Measurements from ENCODE around the gene EIF1. TPM values are rescaled to one million over a fixed set of nuclear protein-coding genes. Genes with fewer than 3 reads are reported as not detected.
"Not testable (repeated sequence)": the region's sequence is repeated elsewhere in the genome, so short reads cannot be mapped to it uniquely, and the experiment has no call there.

EIF1 gene
- polyA plus RNA-seq, 1 donor = 784 TPM

DNA sequence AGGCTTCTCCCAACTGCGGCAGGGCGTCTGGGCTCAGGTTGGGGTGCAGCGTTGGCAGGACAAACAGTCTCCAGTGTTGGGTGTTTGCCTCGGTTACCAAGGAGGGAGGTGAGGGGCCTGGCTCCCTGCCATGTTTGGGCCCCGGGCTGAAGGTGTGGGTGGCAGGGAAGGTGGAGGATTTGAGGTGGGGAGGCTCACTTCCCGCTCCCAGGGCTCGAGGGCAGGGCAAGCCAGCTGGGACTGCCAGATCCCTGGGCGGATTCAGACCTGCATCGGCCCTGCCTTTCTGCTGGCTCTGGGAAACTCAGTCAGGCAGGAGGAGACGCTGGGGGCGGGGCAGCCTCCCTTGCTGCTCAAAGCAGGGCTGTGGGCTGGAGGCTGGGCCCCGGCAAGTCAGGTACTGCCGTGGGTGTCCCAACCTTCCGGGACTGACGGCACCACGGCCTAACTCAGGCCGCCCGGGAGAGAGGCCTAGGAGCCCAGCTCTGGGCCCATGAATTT lies 33.0 kb upstream of the EIF1 start:
- no peak for DNase-seq (ENCODE audit: low read depth)

DNA sequence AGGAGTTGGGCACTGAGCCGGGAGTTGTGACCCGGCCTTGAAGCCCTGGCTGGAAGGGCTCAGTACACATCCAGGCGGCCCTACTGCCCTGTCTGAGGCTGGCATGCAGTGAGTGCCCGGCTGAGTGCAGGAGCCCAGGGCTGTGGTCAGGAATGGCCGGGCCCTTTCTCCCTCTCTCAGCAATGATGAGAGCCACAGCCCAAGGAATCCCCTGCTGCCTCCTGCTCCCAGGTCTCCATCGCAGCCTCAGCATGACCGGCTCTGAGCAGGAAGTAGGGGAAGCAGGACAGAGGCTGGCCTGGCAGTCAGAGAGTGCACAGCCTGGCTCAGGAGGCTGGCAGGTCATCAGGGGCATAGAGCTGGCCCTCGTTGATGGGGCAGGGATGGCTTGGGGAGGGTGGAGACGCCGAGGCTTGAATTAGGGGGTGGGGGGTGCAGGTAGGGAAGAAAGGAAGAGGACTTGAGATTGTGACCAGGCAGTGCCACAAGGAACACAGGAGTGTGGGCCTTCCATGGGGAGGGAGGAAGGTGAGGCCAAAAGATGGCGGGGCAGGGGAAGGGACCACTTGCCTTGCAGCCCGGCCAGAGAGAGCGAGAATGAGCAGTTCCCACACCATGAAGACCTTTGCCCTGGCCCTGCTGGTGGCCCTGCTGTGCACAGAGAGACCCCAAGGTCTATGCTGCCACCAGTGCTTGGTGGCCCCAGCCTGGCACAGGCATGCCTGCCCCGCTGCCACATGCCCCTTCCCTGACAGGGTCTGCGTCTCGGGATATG lies 32.2 kb upstream of the EIF1 start:
- DNase-seq (ENCODE audit: low read depth) = no peak

DNA sequence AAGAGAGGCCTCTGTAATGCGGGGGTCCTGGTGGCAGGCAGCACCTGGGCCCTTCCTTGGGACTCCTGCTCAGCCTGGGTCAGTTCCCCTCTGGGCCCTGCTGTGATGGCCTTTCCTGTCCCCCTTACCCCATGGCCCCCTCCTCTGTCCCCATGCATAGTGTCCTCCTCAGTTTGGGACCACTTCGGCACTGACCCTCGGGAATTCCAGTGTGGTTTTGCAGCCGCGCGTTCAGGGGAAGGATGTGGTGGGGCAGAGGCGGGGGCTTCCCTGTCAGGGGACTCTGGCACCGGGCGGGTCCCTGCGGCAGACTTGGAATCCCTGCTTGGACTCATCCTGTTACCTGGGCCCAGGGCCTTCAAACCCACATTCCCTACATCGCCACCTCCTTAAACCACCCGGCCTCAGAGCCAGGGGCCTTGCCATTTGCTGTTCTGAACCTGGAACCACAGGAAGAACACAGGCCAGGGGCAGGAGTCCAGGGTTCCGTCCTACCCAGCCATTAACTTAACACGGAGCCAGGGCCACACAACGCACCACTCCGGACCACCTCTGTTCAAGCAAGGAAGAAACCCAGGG lies 31.4 kb upstream of the EIF1 start:
- no peak for DNase-seq (ENCODE audit: low read depth)

DNA sequence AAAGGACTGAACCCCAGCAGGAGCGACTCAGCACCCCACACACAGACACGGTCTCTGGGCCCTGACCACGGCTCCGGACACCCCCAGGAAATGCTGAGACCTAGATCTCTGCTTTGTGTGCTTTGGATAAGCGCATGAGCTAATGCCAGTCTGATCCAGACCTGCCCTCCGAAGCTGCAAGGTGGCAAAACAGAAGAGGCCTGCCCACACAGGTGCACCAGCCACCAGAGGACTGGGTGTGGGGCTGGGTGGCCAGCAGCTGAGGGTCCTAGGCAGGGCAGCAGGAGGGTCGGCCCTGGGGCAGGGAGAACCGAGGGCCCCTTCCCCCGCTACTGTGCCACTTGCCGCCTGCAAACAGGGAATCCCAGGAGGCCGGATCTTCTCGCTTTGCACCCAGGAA lies 30.7 kb upstream of the EIF1 start:
- DNase-seq (ENCODE audit: low read depth) = no peak

DNA sequence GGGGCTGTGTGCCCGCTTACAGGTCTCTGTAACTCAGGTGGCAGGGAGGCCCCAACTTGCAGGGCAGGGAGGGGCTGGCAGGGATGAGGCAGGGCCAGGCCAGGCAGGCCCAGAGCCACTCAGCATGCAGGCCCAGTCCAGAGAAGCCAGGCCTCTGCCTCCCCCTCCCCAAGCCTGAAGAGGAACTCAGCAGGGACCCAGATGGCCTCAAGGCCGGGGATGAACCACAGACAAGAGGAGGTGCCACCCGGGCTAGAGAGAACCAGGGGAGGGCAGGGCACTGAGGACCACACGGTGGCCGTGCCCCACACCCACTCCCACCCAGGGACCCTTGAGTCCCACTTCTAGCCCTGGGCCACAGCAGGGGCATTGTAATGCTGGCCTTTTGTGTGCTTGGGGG lies 29.8 kb upstream of the EIF1 start:
- no peak for DNase-seq (ENCODE audit: low read depth)

DNA sequence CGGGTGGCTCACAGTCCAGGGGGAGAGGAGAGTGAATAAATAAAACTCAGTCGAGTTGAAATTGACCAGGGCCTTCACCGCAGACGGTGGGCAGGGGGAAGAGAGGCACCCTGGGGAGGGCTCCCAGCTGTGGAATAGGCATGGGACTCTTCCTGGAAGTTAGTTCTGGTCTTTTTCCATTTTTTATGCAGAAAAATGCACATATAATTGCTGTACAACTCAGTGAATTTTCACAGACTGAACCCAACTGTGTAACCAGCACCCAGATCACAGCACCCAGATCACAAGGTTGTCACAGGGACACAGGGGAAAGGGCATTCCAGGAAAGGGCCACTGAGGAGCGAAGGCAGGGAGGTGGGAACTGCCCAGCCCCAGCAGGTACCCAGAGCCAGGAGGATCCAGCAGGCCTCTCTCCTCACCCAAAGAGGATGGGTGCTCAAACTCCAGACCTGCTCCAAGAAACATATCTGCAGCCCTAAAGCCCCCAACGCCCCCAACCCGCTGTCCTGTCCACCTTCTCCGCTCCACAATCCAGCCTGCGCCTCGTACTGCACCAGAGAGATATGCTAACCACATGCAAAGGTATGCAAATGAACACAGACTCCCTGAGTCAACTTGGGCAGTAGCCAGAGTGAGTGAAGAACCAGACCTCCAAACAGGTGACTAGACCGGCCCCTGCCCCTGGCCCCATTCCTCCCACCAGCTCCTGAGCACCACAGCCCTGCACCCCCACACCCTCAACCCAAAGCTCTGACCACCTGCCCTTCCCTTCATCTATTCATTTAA lies 29.1 kb upstream of the EIF1 start:
- DNase-seq (ENCODE audit: low read depth) = no peak

DNA sequence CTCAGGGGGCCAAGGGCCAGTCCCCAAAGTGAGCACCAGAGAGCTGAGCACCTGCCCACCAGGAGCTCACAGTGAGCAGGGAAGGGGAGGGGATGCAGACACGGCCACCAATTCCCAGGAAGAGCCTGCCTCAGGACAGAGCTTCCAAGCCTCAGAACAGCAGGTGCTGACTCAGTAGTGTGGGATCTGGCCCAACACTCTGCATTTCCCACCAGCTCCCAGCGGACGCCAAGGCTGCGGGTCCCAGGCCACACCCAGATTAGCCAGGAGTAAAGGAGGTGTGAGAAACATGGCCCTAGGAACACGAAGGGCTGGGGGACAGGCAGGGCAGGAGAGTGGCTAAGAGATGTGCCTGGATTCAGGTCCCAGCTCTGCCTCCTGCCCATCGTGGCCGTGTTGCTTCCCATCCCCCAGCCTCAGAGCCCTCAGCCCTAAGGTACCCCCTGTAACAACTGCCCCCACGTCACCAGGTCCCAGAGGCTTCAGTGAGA lies 28.4 kb upstream of the EIF1 start:
- no peak for DNase-seq (ENCODE audit: low read depth)

DNA sequence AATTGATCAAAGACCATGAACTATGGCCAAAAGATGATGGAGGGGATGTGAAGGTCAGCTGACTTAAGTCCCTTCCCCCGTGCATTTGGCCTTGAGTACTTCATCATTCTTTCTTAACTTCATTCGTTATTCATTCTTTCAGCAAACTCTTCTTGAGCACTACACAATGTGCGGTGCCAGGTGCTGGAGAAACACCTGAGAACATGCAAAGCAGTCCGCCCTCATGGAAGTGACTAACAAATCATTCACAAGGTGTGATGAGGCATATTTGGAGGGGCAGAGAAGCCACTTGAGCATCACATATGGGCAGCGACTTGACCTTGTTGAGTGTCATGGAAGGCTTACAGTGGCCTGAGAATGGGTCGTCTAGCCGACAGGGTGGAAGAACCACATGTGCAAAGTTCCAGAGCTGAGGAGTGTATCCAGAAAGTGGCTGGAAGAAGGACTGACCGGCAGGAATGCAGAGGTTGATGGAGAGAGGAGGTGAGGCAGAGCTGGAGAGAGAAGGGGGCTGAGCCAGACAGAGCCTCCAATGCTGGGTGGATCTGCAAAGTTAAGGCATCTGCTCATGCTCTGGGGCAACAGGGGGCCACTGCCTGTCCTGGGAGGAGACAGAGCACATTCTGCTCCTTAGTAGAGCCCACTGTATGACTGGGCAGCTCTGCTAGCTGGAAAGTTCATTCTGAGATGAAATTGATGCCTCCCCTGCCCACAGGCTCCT lies 25.1 kb upstream of the EIF1 start:
- no peak for DNase-seq (ENCODE audit: low read depth)

DNA sequence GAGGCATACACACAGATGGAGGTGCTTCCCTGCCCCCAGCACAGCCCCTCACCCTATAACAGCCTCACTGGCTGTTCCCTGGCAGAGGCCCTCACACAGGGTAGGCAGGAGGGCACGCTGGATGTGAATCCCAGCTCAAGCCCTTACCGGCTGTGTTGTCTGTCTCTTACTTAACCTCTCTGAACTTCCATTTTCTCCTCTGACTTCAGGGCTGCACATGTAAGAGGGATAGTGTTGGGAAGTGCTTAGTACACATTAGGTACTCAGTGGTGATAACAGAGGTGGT lies 24.6 kb upstream of the EIF1 start:
- no peak for DNase-seq (ENCODE audit: low read depth)

DNA sequence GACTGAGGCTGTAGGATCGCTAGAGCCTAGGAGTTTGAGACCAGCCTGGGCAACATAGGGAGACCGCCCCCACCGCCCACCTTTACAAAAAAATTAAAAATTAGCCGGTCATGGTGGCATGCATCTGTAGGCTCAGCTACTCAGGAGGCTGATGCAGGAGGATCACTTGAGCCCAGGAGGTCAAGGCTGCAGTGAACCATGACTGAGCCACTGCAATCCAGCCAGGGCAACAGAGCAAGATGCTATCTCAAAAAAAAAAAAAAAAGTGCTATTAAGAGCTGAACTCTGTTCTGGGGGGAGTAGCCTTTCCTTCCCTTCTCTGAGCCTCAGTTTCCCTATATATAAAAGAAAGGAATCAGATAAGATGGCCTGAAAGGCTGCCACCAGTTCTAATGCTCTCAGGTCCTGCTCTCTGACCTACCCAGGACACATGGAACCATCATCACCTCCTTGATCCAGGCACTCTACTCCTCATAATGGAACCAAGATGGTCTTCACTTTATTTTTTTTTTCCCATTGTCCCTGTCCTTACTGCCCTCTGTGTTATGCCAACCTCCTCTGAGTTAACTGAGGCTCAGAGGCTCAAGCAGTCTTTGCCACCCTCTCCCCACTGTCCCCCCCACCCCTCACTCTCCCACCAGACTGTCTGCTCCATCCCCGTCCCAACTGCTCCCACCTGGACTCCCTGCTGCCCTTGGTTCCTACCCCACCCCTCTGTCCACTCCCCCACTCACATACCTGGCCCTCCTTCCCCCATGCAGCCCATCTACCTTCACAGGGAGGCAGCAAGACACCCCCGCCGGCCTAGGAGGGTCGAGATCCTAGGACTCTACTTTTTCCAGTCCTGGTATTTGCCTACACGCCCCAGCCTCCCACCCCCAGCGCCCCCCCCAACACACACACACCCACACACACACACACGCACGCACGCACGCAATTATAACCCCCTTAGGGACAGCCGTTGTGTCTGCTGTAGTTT lies 23.8 kb upstream of the EIF1 start:
- DNase-seq (ENCODE audit: low read depth) = no peak

DNA sequence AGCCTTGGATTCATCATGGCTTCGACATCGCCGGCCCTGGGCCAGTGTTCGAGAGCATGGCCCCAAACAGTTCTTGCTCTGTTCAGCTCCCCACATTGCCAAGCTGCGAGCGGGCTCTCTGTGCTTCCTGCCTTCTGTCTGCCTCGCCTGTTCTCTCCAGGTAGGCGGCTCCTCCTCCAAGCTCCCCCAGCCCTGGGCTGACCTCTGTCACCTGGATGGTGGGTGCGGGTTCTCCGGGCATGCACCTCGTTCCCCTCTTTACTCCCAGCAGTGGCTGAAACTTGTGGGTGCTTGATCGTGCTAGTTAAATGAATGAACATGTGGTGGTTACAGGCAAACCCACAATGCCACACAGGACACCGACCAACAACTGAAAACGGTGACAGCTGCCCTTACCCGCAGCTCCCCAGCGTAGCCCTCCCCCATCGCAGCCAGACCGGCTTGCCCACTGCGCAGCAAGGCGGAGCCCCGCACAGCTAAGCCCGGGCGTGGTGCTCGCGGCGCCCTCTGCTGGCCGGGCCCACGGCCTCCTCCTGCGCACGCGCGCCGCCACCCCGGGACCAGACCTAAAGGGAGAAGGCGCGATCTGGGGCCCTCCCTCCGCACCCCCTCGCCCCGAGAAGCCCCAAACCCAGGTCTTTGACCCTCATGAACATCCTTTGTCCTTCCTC lies 23.0 kb upstream of the EIF1 start:
- DNase-seq (ENCODE audit: low read depth) = no peak

DNA sequence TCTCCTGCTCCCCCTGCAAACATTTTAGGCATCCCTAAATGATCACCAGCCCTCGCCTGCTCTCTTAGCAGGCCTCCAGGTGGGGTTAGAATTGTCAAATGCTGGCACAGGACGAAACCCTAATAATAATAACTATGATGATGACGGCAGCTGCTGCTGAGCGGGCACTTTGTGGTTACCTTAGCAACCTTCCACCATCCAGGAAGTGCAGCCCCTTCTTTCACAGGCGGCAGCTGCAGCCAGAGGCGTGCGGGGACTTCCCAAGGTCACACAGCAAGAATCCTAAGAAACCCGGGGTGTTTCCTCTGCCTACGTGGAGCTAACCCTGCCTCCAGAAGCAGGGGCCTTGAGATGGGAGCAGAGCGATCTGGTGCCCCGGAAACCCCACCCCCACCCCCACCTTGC lies 22.4 kb upstream of the EIF1 start:
- no peak for DNase-seq (ENCODE audit: low read depth)

DNA sequence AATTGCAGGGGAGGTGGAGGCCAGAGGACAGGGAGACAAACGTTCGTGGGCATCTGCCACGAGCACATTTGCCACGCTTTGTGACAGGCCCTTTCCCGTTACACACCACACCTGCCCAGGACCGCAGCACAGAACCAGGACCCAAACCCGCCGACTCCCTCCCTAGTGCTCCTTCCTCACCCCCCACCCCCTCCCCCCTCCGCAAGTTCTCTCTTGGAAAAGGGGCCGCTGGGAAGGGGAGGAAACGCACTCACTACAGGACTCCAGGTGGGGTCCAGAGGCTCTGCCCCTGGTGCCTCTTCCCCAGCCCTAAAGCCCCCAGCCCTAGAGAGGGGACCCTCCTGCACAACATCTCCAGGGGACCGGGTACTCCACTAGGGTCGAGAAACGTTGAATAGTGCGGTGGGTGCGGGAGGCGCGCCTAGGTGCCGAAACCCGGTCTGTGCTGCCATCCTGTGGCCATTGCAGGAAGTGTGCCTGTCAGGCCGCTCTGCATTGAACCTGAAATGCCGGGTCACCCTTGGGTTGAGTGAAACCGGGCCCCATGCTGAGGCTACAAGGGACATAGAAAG lies 21.9 kb upstream of the EIF1 start:
- DNase-seq (ENCODE audit: low read depth) = no peak

DNA sequence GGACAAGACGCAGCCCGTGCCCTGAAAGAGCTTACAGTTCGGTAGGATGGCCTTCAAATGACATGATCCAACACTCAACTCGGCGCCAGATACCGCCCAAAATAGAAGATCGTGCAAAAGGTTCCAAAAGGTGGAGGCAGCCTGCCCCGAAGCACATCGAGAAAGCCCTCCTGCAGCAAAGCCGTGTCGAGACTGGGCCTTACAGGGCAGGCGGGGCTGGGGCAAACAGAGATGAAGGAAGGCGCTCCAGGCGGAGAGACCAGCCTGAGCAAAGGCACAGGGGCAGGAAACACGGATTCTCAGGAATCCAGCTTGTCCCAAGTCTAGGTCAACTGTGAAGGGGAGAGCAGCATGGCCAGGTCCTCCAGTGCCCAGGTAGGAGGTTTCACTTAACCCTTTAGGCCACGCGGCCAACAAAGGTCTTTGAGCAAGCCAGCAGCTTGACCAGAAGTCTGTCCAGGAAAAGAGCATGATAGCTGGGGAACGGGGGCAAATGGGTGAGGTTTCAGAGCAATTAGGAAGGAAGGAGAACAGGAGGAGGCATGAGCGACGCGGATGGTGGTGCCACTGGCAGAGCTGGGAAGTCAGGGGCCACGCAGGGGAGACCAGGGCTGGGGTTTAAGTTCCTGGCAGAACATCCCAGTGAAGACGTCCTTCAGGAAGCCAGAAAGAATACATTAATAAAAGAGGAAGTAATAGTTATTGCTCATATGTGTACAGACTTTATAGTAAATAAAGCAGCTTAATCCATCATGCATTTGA lies 21.2 kb upstream of the EIF1 start:
- DNase-seq (ENCODE audit: low read depth) = no peak

DNA sequence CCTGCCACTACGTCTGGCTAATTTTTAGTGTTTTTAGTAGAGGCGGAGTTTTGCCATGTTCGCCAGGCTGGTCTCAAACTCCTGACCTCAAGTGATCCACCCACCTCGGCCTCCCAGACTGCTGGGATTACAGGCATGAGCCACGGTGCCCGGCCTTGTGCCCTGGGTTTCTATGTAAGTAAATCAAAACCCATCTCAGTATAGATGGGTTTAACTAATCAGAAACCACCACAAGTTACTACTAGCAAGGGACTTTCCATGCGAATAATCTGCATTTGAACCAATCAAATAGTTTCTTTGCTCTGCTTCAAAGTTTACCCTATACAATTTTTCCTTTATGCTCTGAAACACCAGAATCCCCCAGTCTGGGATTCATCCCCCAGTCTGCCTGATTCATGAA lies 16.5 kb upstream of the EIF1 start:
- DNase-seq (ENCODE audit: low read depth) = no peak

DNA sequence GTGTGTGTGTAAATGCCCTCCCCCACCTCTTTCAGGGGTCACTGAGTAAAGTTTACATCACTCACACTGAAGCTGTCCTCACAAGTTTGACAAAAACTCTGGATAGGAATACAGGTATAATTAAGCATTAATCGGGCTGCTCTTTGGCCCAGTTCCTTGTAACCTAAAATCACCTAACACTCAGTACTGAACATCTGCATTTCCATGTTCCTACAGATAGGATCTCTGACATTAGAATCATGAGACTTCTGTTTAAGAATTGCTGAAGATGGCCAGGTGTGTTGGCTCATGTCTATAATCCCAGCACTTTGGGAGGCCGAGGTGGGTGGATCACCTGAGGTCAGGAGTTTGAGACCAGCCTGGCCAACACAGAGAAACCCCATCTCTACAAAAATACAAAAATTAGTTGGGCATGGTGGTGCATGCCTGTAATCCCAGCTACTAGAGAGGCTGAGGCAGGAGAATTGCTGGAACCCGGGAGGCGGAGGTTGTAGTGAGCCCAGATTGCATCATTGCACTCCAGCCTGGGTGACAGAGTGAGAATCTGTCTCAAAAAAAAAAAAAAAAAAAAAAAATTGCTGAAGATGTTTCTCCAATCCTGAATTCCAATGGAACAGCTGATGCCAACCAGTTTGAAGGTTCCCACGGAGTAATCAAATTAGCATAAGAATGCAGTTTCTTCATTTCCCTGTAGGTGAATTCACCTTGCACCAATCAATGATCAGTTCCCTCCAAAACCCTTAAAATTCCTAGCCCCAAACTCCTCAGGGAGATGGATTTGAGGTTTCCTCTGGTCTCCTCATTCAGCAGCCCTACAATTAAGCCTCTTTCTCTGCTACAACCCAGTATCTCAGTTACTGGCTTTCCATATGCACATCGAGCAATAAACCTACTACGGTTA lies 13.3 kb upstream of the EIF1 start:
- DNase-seq (ENCODE audit: low read depth) = not testable (repeated sequence)

DNA sequence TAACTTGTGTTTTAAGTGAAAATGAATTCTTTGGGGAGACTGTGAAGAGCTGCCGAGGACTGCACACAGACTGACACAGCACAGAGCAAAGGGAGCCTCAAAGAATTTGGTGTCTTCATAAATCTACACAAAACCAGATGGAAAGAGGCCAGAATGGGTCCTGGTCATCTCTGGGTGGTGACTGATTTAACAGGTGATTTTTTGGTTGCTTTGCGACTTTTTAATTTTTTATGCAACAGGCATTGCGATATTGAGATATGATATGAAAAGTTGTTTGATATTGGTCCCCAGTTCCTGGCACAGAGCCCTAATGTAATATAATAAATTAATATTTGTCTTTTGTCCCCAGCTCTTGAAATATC lies 12.6 kb upstream of the EIF1 start:
- no peak for DNase-seq (ENCODE audit: low read depth)

DNA sequence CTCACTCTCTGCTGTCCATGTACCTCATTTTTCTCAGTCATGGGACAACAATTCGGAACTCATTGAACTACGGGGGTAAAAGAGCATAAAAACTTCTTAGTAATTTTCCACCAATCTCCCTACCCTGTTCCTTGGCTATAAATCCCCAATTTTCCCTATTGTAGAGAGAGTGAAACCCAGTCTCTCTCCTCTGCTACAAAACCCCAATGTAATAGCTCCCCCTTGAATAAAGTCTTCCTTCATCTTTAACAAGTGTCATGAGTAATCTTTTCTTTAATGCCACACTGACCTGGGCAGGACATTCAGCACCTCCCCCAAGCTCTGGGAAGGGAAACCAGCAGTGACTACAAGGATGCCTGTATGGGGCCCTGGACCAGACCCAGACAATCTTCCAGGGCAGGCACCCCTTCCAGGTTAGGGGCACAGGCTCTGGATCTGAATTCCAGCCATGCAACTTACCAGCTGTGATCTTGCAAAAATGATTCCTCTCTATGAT lies 10.2 kb upstream of the EIF1 start:
- no peak for DNase-seq (ENCODE audit: low read depth)

All from forelimb muscle (tissue), 1 donor.